Kidney (tissue), 14 donors: ENCODE data around the gene TEX44. TPM values are rescaled to one million over a fixed set of nuclear protein-coding genes. Genes with fewer than 3 reads are reported as not detected.

Source experiments
- DNase-seq, 5 donors: peaks; one replicate each; pipeline ENCODE4 v3.0.0-alpha.2; 2013 to 2020
- FAIRE-seq: peaks from 2 replicates; lab custom pipeline; 2012; peaks lifted over from hg19 to GRCh38; lab: Jason Lieb, UNC
- H3K27ac ChIP-seq, 2 donors: one replicate each; pipeline ENCODE4 v1.7.0; 2013; ENCODE audit warnings: low read depth in 2 of 2, low read length in 2 of 2, inconsistent platforms in 1 of 2
- H3K27me3 ChIP-seq: one replicate; pipeline ENCODE4 v1.7.1; 2013; ENCODE audit warnings: low read length, inconsistent platforms; ENCODE audit not compliant: control insufficient read depth, insufficient read depth
- H3K36me3 ChIP-seq, 3 donors: one replicate each; pipeline versions ENCODE4 v1.7.0 to v1.7.1; 2013; ENCODE audit warnings: low read length in 3 of 3, control low read depth in 1 of 3, inconsistent platforms in 1 of 3; ENCODE audit not compliant: insufficient read depth in 3 of 3, control insufficient read depth in 2 of 3
- H3K4me1 ChIP-seq, 3 donors: one replicate each; pipeline versions ENCODE4 v1.7.0 to v1.7.1; 2013; ENCODE audit warnings: low read length in 3 of 3, inconsistent platforms in 1 of 3, low read depth in 1 of 3; ENCODE audit not compliant: control insufficient read depth in 2 of 3, insufficient read depth in 2 of 3
- H3K4me3 ChIP-seq, 3 donors: one replicate each; pipeline versions ENCODE4 v1.7.0 to v1.8.1; 2013; ENCODE audit warnings: low read length in 3 of 3, control low read depth in 1 of 3, inconsistent platforms in 1 of 3
- H3K9ac ChIP-seq, 3 donors: one replicate each; pipeline versions ENCODE4 v1.7.0 to v1.7.1; 2013; ENCODE audit warnings: low read length in 3 of 3, control low read depth in 1 of 3, inconsistent platforms in 1 of 3
- H3K9me3 ChIP-seq, 3 donors: one replicate each; pipeline versions ENCODE4 v1.7.0 to v1.7.1; 2013; ENCODE audit warnings: low read length in 3 of 3, control low read depth in 1 of 3, inconsistent platforms in 1 of 3; ENCODE audit not compliant: control insufficient read depth in 2 of 3, insufficient read depth in 1 of 3
- CTCF ChIP-seq: IDR thresholded peaks from 3 replicates; pipeline ENCODE4 v1.5.1; 2012; ENCODE audit warnings: mild to moderate bottlenecking, moderate library complexity, borderline replicate concordance; ENCODE audit not compliant: insufficient read depth; ENCODE audit errors: extremely low read depth
- intact Hi-C: fragments of 100-400 bp; cut with DNase I; formaldehyde crosslinking; loops from one replicate; pipeline ENCODE4 v1.11.1; 2022
- polyA plus RNA-seq: library from polyadenylated mRNA; stranded (reverse); fragments of 350-450 nt; fragmentation: Illumina TruSeq; extraction: RNeasy Lipid Tissue Mini Kit (QIAGEN cat#74804); gene quantifications from one replicate; pipeline ENCODE4 v1.2.3, GENCODE V29; 2014; ENCODE audit warnings: low read depth, low replicate concordance; ENCODE audit not compliant: insufficient read depth
- total RNA-seq: library from RNA; stranded (reverse); fragmentation: NEBNext Ultra II Directional; extraction: Animal tissue kit (Norgen Biotek cat#: 25700); gene quantifications from one replicate; pipeline ENCODE4 v1.2.1, GENCODE V29; 2021
- donor health status: control.
- donor health status: control.
- donor health status: control.
- donor health status: control.
- donor health status: control.
- donor health status: DM: yes; HTN: yes; CAD: no.
- donor health status: Normal renal cell carcinoma (clear cell type).

TEX44 gene
- total and polyA plus RNA-seq, 2 donors from 2014 or later = not detected

- no peak for FAIRE-seq
- H3K4me3 ChIP-seq = no peak overlapping the region
- TF ChIP-seq CTCF = no peak
- peak overlapping the region; percentile 99 to 100 for H3K27ac ChIP-seq
- H3K9ac ChIP-seq = peak overlapping the region in 1 of 3 donors; percentile 94
- H3K9me3 ChIP-seq = no peaks in the 10 kb centered on the region
- H3K4me1 ChIP-seq = peaks cover 0 to 30% (median 19%) of the 10 kb centered on the region in 3 donors
- no peaks in the 10 kb centered on the region for H3K36me3 ChIP-seq
- intact Hi-C loops = loop anchor here (5.0 to 10.0 kb wide), 2 partner anchors 53 to 100 kb away; no protein-coding TSS in a partner anchor
- DNase-seq = peak in 3 of 5 donors; percentile 39 to 85 (median 69)
- H3K27me3 ChIP-seq = no peaks in the 10 kb centered on the region
Measured at GRCh38 chr2:231612109-231612455, 19.4 kb downstream of the TEX44 start.

GRCh38 chr2:231612456-231613330 lies 20.0 kb downstream of the TEX44 start:
- H3K9ac ChIP-seq = peak overlapping the region in 2 of 3 donors; percentile 67 to 94
- FAIRE-seq (no peak), DNase-seq (peak; percentile 90 to 98 (median 94))
- no peaks in the 10 kb centered on the region for H3K36me3 ChIP-seq
- peak overlapping the region; percentile 99 to 100 for H3K27ac ChIP-seq
- H3K27me3 ChIP-seq = no peaks in the 10 kb centered on the region
- intact Hi-C loops = loop anchor here (5.0 to 10.0 kb wide), 2 partner anchors 52 to 100 kb away; no protein-coding TSS in a partner anchor
- peaks cover 0 to 30% (median 19%) of the 10 kb centered on the region in 3 donors for H3K4me1 ChIP-seq
- H3K9me3 ChIP-seq = no peaks in the 10 kb centered on the region
- peak overlapping the region in 1 of 3 donors; percentile 16 for H3K4me3 ChIP-seq
- peak; percentile 92 for TF ChIP-seq CTCF

DNA sequence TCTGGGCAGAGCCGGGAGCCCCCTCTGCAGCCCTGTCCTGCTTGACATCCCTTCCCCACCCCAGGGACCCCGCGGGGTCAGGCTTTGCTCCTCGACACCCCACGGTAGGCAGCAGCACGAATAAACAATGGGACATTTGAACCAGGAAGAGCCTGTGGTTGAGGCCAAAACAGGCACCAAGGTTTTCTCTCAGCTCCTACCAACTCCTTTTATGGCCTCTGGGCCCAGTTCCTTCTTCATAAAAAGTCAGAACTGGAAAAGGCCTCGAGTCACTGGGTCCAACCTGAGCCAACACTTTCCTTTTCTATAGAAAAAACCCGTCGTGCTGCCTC lies 20.6 kb downstream of the TEX44 start:
- Histone ChIP-seq H3K9ac (peak overlapping the region in 2 of 3 donors; percentile 67 to 94), H3K4me1 (peaks cover 0 to 30% (median 19%) of the 10 kb centered on the region in 3 donors), H3K9me3 (no peaks in the 10 kb centered on the region), H3K36me3 (no peaks in the 10 kb centered on the region), H3K27ac (peak overlapping the region; percentile 99 to 100), H3K27me3 (no peaks in the 10 kb centered on the region), H3K4me3 (peak overlapping the region in 1 of 3 donors; percentile 63)
- FAIRE-seq (no peak), DNase-seq (peak in 2 of 5 donors; percentile 82 to 86)
- TF ChIP-seq CTCF = no peak
- intact Hi-C loops = loop anchor here (5.0 to 10.0 kb wide), 2 partner anchors 52 to 99 kb away; no protein-coding TSS in a partner anchor
